8988T (cell line): Measurements from ENCODE around the gene RELL1.

Experiments
- DNase-seq: peaks from one replicate; pipeline ENCODE4 v3.0.0; 2011

Gene RELL1

GRCh38 chr4:37664696-37665095, 21.5 kb downstream of the RELL1 start:
- DNase-seq: no peak

GRCh38 chr4:37663552-37663951, 22.6 kb downstream of the RELL1 start:
- no peak for DNase-seq

GRCh38 chr4:37662861-37663390, 23.2 kb downstream of the RELL1 start:
- no peak for DNase-seq

GRCh38 chr4:37662251-37662650, 23.9 kb downstream of the RELL1 start:
- DNase-seq: no peak

GRCh38 chr4:37661772-37662171, 24.4 kb downstream of the RELL1 start:
- DNase-seq: no peak

- no peak for DNase-seq
Measured at GRCh38 chr4:37659696-37660095, 26.5 kb downstream of the RELL1 start.

GRCh38 chr4:37656649-37657048, 29.5 kb downstream of the RELL1 start:
- no peak for DNase-seq

GRCh38 chr4:37653601-37654000, 32.6 kb downstream of the RELL1 start:
- DNase-seq: no peak

- DNase-seq: no peak
Measured at GRCh38 chr4:37652747-37653527, 33.2 kb downstream of the RELL1 start.

GRCh38 chr4:37651781-37652377, 34.3 kb downstream of the RELL1 start:
- no peak for DNase-seq

- no peak for DNase-seq
Measured at GRCh38 chr4:37650481-37650880, 35.7 kb downstream of the RELL1 start.

GRCh38 chr4:37649268-37649667, 36.9 kb downstream of the RELL1 start:
- DNase-seq: no peak

- no peak for DNase-seq
Measured at GRCh38 chr4:37648084-37648817, 37.9 kb downstream of the RELL1 start.

- no peak for DNase-seq
Measured at GRCh38 chr4:37646247-37646646, 39.9 kb downstream of the RELL1 start.

GRCh38 chr4:37645736-37646135, 40.4 kb downstream of the RELL1 start:
- DNase-seq: no peak

- no peak for DNase-seq
Measured at GRCh38 chr4:37644962-37645361, 41.2 kb downstream of the RELL1 start.

- DNase-seq: no peak
Measured at GRCh38 chr4:37641886-37642849, 44.0 kb downstream of the RELL1 start.

GRCh38 chr4:37641352-37641751, 44.8 kb downstream of the RELL1 start:
- no peak for DNase-seq

GRCh38 chr4:37639551-37640285, 46.5 kb downstream of the RELL1 start:
- DNase-seq: no peak

- no peak for DNase-seq
Measured at GRCh38 chr4:37635155-37635554, 51.0 kb downstream of the RELL1 start.

GRCh38 chr4:37634180-37634579, 52.0 kb downstream of the RELL1 start:
- DNase-seq: no peak

GRCh38 chr4:37632836-37633235, 53.3 kb downstream of the RELL1 start:
- DNase-seq: no peak
